Lower leg skin (tissue), 3 donors: ENCODE data around the gene ZNF282.

Experiments used
- CTCF ChIP-seq, 3 donors: fragments of 450-650 bp; IDR thresholded peaks; one replicate each; pipeline ENCODE4 v1.5.1; 2016; ENCODE audit warnings: antibody characterized with exemption in 3 of 3, mild to moderate bottlenecking in 3 of 3, moderate library complexity in 2 of 3
- POLR2A ChIP-seq, 2 donors: fragments of 450-650 bp; IDR thresholded peaks; one replicate each; pipeline ENCODE4 v1.6.1; 2016 to 2017; ENCODE audit warnings: antibody characterized with exemption in 2 of 2, mild to moderate bottlenecking in 1 of 2, moderate library complexity in 1 of 2

DNA sequence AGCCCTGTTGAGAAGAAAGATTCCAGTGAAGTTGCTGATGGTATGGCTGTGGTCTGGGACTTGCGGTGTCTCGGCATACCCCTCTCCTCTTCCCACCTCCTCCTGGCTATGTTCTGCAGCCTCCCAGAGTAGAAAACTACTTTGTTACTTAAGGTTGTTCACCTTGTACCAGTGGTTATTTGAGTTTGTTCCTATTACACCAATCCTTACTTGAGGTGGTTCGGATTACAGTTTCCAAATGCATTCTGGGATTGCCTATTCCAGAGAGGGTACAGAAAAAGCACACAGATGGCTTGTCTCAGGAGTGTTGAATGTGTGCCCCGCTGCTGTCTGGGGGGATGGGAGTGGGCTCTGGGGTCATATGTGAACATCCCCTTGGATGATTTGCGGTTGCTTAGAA is 59.8 kb downstream of the ZNF282 start:
- no peak for TF ChIP-seq CTCF (IDR thresholded peaks at IDR 0.05)
- TF ChIP-seq POLR2A (IDR thresholded peaks at IDR 0.05), result no peak
